Sigmoid colon (tissue), 7 donors: ENCODE results near the gene CPNE4. TPM values are rescaled to one million over a fixed set of nuclear protein-coding genes. Genes with fewer than 3 reads are reported as not detected.
"Not testable (repeated sequence)": the region's sequence is repeated elsewhere in the genome, so short reads cannot be mapped to it uniquely, and the experiment has no call there.

Experiments
- DNase-seq: peaks from one replicate; pipeline ENCODE4 v3.0.0-alpha.2; 2019
- H3K27ac ChIP-seq, 4 donors: fragments of 200-600 bp; sonication (generic); one replicate each; pipeline ENCODE4 v1.5.1; 2016 to 2019; ENCODE audit warnings: mild to moderate bottlenecking in 1 of 4
- H3K27me3 ChIP-seq, 3 donors: fragments of 200-600 bp; sonication (generic); one replicate each; pipeline ENCODE4 v1.5.1; 2019; ENCODE audit warnings: mild to moderate bottlenecking in 1 of 3
- H3K36me3 ChIP-seq, 4 donors: fragments of 200-600 bp; sonication (generic); one replicate each; pipeline ENCODE4 v1.5.1; 2016 to 2019
- H3K4me1 ChIP-seq, 4 donors: fragments of 200-600 bp; sonication (generic); one replicate each; pipeline ENCODE4 v1.5.1; 2017 to 2019
- H3K4me3 ChIP-seq, 4 donors: fragments of 200-600 bp; sonication (generic); one replicate each; pipeline ENCODE4 v1.5.1; 2017 to 2019; ENCODE audit warnings: mild to moderate bottlenecking in 2 of 4, moderate library complexity in 1 of 4
- H3K9me3 ChIP-seq, 4 donors: fragments of 200-600 bp in 3 of 4; sonication (generic) in 3 of 4; one replicate each; pipeline versions ENCODE4 v1.5.1 to v1.6.1; 2013 to 2019
- EP300 ChIP-seq, 4 donors: sonication (generic); formaldehyde crosslinking; IDR thresholded peaks; one replicate each; pipeline ENCODE4 v1.6.1; 2017; ENCODE audit warnings: antibody characterized with exemption in 4 of 4
- POLR2A ChIP-seq, 2 donors: fragments of 450-650 bp; IDR thresholded peaks; one replicate each; pipeline ENCODE4 v1.6.1; 2016; ENCODE audit warnings: antibody characterized with exemption in 2 of 2, mild to moderate bottlenecking in 2 of 2, moderate library complexity in 2 of 2
- POLR2AphosphoS5 ChIP-seq, 4 donors: sonication (generic); formaldehyde crosslinking; IDR thresholded peaks; one replicate each; pipeline ENCODE4 v1.6.1; 2017; ENCODE audit warnings: antibody characterized with exemption in 4 of 4
- WGBS, 2 donors: extraction: QIAGEN DNeasy Blood & Tissue Kit; methylation state at CpG; one replicate each; pipeline ENCODE4 v1.1.7; 2013; 5-methylcytosine and 5-hydroxymethylcytosine counted together
- intact Hi-C: fragments of 100-400 bp; cut with DNase I; formaldehyde crosslinking; loops from one replicate; pipeline ENCODE4 v1.15.1; 2023
- polyA plus RNA-seq, 3 donors: library from polyadenylated mRNA; stranded (reverse); fragments of 200-250 nt; gene quantifications; one replicate each; pipeline ENCODE4 v1.2.3, GENCODE V29; 2013
- small RNA-seq, 3 donors: library from RNA; depleted of rRNA; stranded (forward); fragments of <200 nt; gene quantifications; one replicate each; pipeline ENCODE3, GENCODE V24; 2016
- total RNA-seq, 4 donors: library from RNA; depleted of rRNA; stranded (reverse); fragments of >200 nt; gene quantifications; one replicate each; pipeline ENCODE4 v1.1.0, GENCODE V29; 2016
- TF ChIP-seq, protein P1 (sequence below), 4 experiments: fragments of 450-650 bp in 3 of 4; fragments of 200-600 bp in 1 of 4; IDR thresholded peaks; one replicate each; pipeline ENCODE4 v1.5.1; 2016 to 2019; ENCODE audit warnings: antibody characterized with exemption in 4 of 4, mild to moderate bottlenecking in 3 of 4, moderate library complexity in 2 of 4
- donor health status: healthy with polysubstance abuse.
- donor health status: Bipolar disorder and iron deficiency.
- donor health status: healthy.

The CPNE4 gene
- total and polyA plus RNA-seq, 7 donors = 0.23 to 1.1 (median 0.54) TPM; not detected in 2

DNA sequence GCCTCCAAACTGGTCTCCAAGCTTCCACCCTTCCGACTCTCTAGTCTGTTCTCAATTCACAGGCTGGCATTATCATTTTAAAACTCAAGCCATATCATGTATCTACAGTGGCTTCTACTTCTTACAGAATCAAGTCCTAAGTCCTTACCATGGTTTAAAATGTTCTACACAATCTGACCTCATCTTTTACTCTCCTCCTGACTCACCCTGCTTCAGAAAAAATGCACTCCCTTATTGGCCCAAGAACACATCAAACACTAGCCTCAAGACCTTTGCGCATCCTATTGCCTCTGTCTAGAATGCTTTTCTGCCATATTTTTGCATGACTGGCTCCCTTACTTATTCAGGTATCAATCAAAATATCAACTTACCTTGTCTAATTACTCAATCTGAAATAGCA lies 543.0 kb downstream of the CPNE4 start:
- no peaks in the 10 kb centered on the region for H3K27me3 ChIP-seq
- no peaks in the 10 kb centered on the region for H3K9me3 ChIP-seq
- TF ChIP-seq EP300 (IDR thresholded peaks at IDR 0.05) (no peak), POLR2A (IDR thresholded peaks at IDR 0.05) (no peak), POLR2AphosphoS5 (IDR thresholded peaks at IDR 0.05) (no peak)
- TF ChIP-seq, protein P1, sequence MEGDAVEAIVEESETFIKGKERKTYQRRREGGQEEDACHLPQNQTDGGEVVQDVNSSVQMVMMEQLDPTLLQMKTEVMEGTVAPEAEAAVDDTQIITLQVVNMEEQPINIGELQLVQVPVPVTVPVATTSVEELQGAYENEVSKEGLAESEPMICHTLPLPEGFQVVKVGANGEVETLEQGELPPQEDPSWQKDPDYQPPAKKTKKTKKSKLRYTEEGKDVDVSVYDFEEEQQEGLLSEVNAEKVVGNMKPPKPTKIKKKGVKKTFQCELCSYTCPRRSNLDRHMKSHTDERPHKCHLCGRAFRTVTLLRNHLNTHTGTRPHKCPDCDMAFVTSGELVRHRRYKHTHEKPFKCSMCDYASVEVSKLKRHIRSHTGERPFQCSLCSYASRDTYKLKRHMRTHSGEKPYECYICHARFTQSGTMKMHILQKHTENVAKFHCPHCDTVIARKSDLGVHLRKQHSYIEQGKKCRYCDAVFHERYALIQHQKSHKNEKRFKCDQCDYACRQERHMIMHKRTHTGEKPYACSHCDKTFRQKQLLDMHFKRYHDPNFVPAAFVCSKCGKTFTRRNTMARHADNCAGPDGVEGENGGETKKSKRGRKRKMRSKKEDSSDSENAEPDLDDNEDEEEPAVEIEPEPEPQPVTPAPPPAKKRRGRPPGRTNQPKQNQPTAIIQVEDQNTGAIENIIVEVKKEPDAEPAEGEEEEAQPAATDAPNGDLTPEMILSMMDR (IDR thresholded peaks at IDR 0.05) = no peak
- intact Hi-C loops = no loop called here
- DNase-seq = no peak
- no peak overlapping the region for H3K4me3 ChIP-seq
- WGBS, 2 donors = 97 to 98% methylated on average over 2 of the region's 2 CpGs
- H3K36me3 ChIP-seq = peaks cover 0 to 86% (median 7%) of the 10 kb centered on the region in 4 donors
- H3K27ac ChIP-seq = no peak overlapping the region
- no peaks in the 10 kb centered on the region for H3K4me1 ChIP-seq

DNA sequence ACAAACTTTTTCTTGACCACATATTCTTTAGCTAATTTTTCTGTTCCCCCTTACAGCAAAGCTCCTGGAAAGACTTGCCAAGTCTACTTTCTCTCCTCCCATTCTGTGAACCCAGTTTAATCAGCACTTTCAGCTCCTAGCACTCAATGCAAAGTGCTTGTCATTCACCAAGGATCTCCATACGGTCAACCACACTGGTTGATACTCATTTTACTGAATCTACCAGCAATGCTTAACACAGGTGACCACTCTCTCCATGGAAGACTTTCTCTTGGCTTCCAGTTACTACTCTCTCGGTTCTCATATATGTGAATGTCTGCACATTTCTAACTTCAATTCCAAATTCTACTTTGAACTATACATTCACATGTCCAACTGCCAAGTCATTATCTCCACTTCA lies 543.7 kb downstream of the CPNE4 start:
- Histone ChIP-seq H3K9me3 (no peaks in the 10 kb centered on the region), H3K4me1 (no peaks in the 10 kb centered on the region), H3K27me3 (no peaks in the 10 kb centered on the region), H3K4me3 (no peak overlapping the region), H3K36me3 (peaks cover 0 to 79% (median 6%) of the 10 kb centered on the region in 4 donors), H3K27ac (no peak overlapping the region)
- no peak for DNase-seq
- intact Hi-C loops = no loop called here
- no peak for TF ChIP-seq POLR2A (IDR thresholded peaks at IDR 0.05)
- TF ChIP-seq, protein P1 (IDR thresholded peaks at IDR 0.05) = no peak
- no peak for TF ChIP-seq POLR2AphosphoS5 (IDR thresholded peaks at IDR 0.05)
- no peak for TF ChIP-seq EP300 (IDR thresholded peaks at IDR 0.05)
- WGBS, 2 donors = 95 to 97% methylated on average over 2 of the region's 2 CpGs

DNA sequence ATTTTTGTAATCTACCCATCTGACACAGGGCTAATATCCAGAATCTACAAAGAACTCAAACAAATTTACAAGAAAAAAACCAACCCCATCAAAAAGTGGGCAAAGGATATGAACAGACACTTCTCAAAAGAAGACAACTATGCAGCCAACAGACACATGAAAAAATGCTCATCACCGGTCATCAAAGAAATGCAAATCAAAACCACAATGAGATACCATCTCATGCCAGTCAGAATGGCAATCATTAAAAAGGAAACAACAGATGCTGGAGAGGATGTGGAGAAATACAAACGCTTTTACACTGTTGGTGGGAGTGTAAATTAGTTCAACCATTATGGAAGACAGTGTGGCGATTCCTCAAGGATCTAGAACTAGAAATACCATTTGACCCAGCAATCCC lies 548.3 kb downstream of the CPNE4 start:
- H3K4me1 ChIP-seq, H3K27ac ChIP-seq, DNase-seq, intact Hi-C loops, H3K9me3 ChIP-seq, H3K4me3 ChIP-seq, H3K27me3 ChIP-seq: not testable (repeated sequence)
- WGBS, 2 donors = 76 to 90% methylated on average over 3 of the region's 3 CpGs
- H3K36me3 ChIP-seq = peaks cover 0 to 70% (median 2%) of the 10 kb centered on the region in 4 donors

DNA sequence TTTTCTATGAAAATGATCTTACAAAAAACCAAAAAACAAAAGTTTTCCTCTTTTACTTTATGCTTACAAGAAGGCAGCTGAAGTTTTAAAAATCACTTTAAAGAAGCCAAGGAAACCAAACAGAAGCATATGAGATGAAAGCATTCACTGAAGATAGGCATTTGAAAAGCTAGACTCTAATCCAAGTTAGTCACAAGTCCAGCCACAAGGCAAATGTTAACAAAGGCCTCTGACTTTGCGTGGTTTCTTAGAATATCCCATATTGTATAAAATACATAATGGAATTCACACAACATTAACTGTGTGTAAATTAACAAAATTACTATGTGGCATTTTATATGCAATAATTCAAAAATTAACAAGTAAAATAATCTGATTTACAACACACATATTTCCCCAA lies 549.7 kb downstream of the CPNE4 start:
- no peaks in the 10 kb centered on the region for H3K4me1 ChIP-seq
- no peaks in the 10 kb centered on the region for H3K27me3 ChIP-seq
- DNase-seq = no peak
- WGBS, 2 donors = 95 to 100% methylated on average over 1 of the region's 1 CpG
- no peak overlapping the region for H3K27ac ChIP-seq
- no peaks in the 10 kb centered on the region for H3K9me3 ChIP-seq
- intact Hi-C loops = no loop called here
- H3K4me3 ChIP-seq = no peak overlapping the region
- H3K36me3 ChIP-seq = peaks cover 0 to 64% (median 2%) of the 10 kb centered on the region in 4 donors
- TF ChIP-seq, protein P1 (IDR thresholded peaks at IDR 0.05) = no peak
- TF ChIP-seq POLR2A (IDR thresholded peaks at IDR 0.05) = no peak
- TF ChIP-seq EP300 (IDR thresholded peaks at IDR 0.05) = no peak
- TF ChIP-seq POLR2AphosphoS5 (IDR thresholded peaks at IDR 0.05) = no peak

DNA sequence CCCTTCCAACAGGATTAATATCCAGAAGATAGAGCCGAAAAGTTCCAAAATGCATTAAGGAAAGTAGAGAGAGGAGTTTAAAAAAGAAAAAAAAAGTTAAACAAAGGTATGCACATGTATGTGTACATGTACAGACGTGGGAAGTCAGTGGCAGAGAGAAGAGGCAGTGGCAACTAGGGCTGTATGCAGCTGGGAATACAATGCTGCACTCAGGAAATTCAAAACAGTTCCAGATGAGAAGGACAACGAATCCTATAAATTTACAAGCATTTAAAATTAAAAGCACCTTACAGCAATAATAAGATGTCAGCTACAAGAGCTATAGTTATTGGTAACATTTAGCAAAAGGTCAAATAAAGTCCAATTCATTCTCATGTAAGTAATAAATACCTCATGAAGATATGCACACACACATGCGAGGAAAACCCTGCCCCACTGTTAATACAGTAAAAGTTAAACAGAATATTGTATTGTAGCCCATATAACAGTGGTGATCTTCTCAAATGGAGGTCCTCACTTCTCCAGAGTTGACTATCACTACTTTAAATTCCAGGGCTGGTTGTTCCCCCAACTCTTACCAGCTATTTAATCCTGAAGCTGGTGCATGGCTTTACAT lies 550.2 kb downstream of the CPNE4 start:
- no peak for TF ChIP-seq POLR2AphosphoS5 (IDR thresholded peaks at IDR 0.05)
- TF ChIP-seq, protein P1 (IDR thresholded peaks at IDR 0.05) = no peak
- intact Hi-C loops = no loop called here
- no peak overlapping the region for H3K27ac ChIP-seq
- H3K9me3 ChIP-seq = no peaks in the 10 kb centered on the region
- WGBS, 2 donors = 82 to 95% methylated on average over 4 of the region's 4 CpGs
- peaks cover 0 to 64% (median 2%) of the 10 kb centered on the region in 4 donors for H3K36me3 ChIP-seq
- H3K4me3 ChIP-seq = no peak overlapping the region
- H3K27me3 ChIP-seq = no peaks in the 10 kb centered on the region
- no peaks in the 10 kb centered on the region for H3K4me1 ChIP-seq
- DNase-seq = no peak

Small RNAs within 50 kb of the gene (small RNA-seq; reads per million reads assigned to genes)
- gene AC107027.2 (0 reads per million in 3 donors), gene MIR5704 (0 reads per million in 3 donors)
